ENCODE measurements around the gene PTPRN2.
A peak's percentile ranks its signal among the peaks of the same experiment; 100 is the strongest.
"Not testable (repeated sequence)": the region's sequence is repeated elsewhere in the genome, so short reads cannot be mapped to it uniquely, and the experiment has no call there.

PTPRN2 gene

GRCh38 chr7:158366346-158366745 is 221.3 kb downstream of the PTPRN2 start:
- DNase-seq (ENCODE audit: low read depth): no peak

- DNase-seq (ENCODE audit: low read depth): no peak
These were observed 222.4 kb downstream of the PTPRN2 start for GRCh38 chr7:158365267-158365666.

GRCh38 chr7:158364451-158364850 is 223.2 kb downstream of the PTPRN2 start:
- no peak for DNase-seq (ENCODE audit: low read depth)

- DNase-seq (ENCODE audit: low read depth): no peak
These were observed 224.4 kb downstream of the PTPRN2 start for GRCh38 chr7:158362912-158363905.

- DNase-seq (ENCODE audit: low read depth): no peak
These were observed 225.6 kb downstream of the PTPRN2 start for GRCh38 chr7:158362001-158362400.

- DNase-seq (ENCODE audit: low read depth): no peak
These were observed 226.2 kb downstream of the PTPRN2 start for GRCh38 chr7:158361326-158361946.

GRCh38 chr7:158358926-158359645 is 228.5 kb downstream of the PTPRN2 start:
- DNase-seq (ENCODE audit: low read depth): no peak

GRCh38 chr7:158357898-158358821 is 229.5 kb downstream of the PTPRN2 start:
- DNase-seq (ENCODE audit: low read depth): no peak

- no peak for DNase-seq (ENCODE audit: low read depth)
These were observed 230.3 kb downstream of the PTPRN2 start for GRCh38 chr7:158357106-158357897.

- no peak for DNase-seq (ENCODE audit: low read depth)
These were observed 231.2 kb downstream of the PTPRN2 start for GRCh38 chr7:158356454-158356853.

- no peak for DNase-seq (ENCODE audit: low read depth)
These were observed 232.1 kb downstream of the PTPRN2 start for GRCh38 chr7:158355456-158356065.

- no peak for DNase-seq (ENCODE audit: low read depth)
These were observed 232.8 kb downstream of the PTPRN2 start for GRCh38 chr7:158354861-158355260.

GRCh38 chr7:158353606-158354570 is 233.7 kb downstream of the PTPRN2 start:
- peak; percentile 17 for DNase-seq (ENCODE audit: low read depth)

GRCh38 chr7:158351899-158352729 is 235.5 kb downstream of the PTPRN2 start:
- DNase-seq (ENCODE audit: low read depth): not testable (repeated sequence)

- no peak for DNase-seq (ENCODE audit: low read depth)
These were observed 236.1 kb downstream of the PTPRN2 start for GRCh38 chr7:158351481-158351880.

GRCh38 chr7:158351051-158351450 is 236.6 kb downstream of the PTPRN2 start:
- DNase-seq (ENCODE audit: low read depth): no peak

GRCh38 chr7:158350166-158350900 is 237.3 kb downstream of the PTPRN2 start:
- DNase-seq (ENCODE audit: low read depth): no peak

All from CMK (cell line).